ENCODE data around the gene ADGRD1.
"Not testable (repeated sequence)": the region's sequence is repeated elsewhere in the genome, so short reads cannot be mapped to it uniquely, and the experiment has no call there.

The ADGRD1 gene

GRCh38 chr12:130987151-130987931 is 33.6 kb downstream of the ADGRD1 start:
- no peak for DNase-seq (ENCODE audit: low read depth)

GRCh38 chr12:130988261-130988660 is 34.6 kb downstream of the ADGRD1 start:
- DNase-seq (ENCODE audit: low read depth): no peak

- no peak for DNase-seq (ENCODE audit: low read depth)
Measured at GRCh38 chr12:130988751-130989150, 35.0 kb downstream of the ADGRD1 start.

- no peak for DNase-seq (ENCODE audit: low read depth)
Measured at GRCh38 chr12:130989391-130989790, 35.7 kb downstream of the ADGRD1 start.

GRCh38 chr12:130990034-130990433 is 36.3 kb downstream of the ADGRD1 start:
- no peak for DNase-seq (ENCODE audit: low read depth)

- DNase-seq (ENCODE audit: low read depth): no peak
Measured at GRCh38 chr12:130992448-130992847, 38.7 kb downstream of the ADGRD1 start.

- no peak for DNase-seq (ENCODE audit: low read depth)
Measured at GRCh38 chr12:130992979-130993538, 39.4 kb downstream of the ADGRD1 start.

- DNase-seq (ENCODE audit: low read depth): no peak
Measured at GRCh38 chr12:130993759-130994670, 40.3 kb downstream of the ADGRD1 start.

GRCh38 chr12:130994821-130995375 is 41.2 kb downstream of the ADGRD1 start:
- DNase-seq (ENCODE audit: low read depth): no peak

- DNase-seq (ENCODE audit: low read depth): not testable (repeated sequence)
Measured at GRCh38 chr12:130995386-130995969, 41.8 kb downstream of the ADGRD1 start.

GRCh38 chr12:130998136-130998535 is 44.4 kb downstream of the ADGRD1 start:
- DNase-seq (ENCODE audit: low read depth): no peak

GRCh38 chr12:131000000-131000486 is 46.3 kb downstream of the ADGRD1 start:
- no peak for DNase-seq (ENCODE audit: low read depth)

GRCh38 chr12:131001493-131001892 is 47.8 kb downstream of the ADGRD1 start:
- no peak for DNase-seq (ENCODE audit: low read depth)

GRCh38 chr12:131002216-131002631 is 48.5 kb downstream of the ADGRD1 start:
- DNase-seq (ENCODE audit: low read depth): no peak

GRCh38 chr12:131003036-131003715 is 49.5 kb downstream of the ADGRD1 start:
- DNase-seq (ENCODE audit: low read depth): no peak

- DNase-seq (ENCODE audit: low read depth): no peak
Measured at GRCh38 chr12:131003716-131004045, 50.0 kb downstream of the ADGRD1 start.

- no peak for DNase-seq (ENCODE audit: low read depth)
Measured at GRCh38 chr12:131004166-131004565, 50.5 kb downstream of the ADGRD1 start.

- no peak for DNase-seq (ENCODE audit: low read depth)
Measured at GRCh38 chr12:131005161-131006035, 51.7 kb downstream of the ADGRD1 start.

- DNase-seq (ENCODE audit: low read depth): no peak
Measured at GRCh38 chr12:131006036-131006735, 52.5 kb downstream of the ADGRD1 start.

Data from EH (cell line).